Neural progenitor cell (in vitro differentiated cells): Measurements from ENCODE around the gene RBM10. TPM values are rescaled to one million over a fixed set of nuclear protein-coding genes. Genes with fewer than 3 reads are reported as not detected.

Source experiments
- DNase-seq: peaks from one replicate; pipeline ENCODE4 v3.0.0-alpha.2; 2016; ENCODE audit warnings: low spot score
- H2AFZ ChIP-seq: fragments of 200-600 bp; sonication (generic); replicated peaks from 2 replicates; pipeline ENCODE4 v1.6.1; 2016; ENCODE audit warnings: antibody characterized with exemption
- H3F3A ChIP-seq: fragments of 200-600 bp; sonication (generic); 2 replicates; pipeline ENCODE4 v1.6.1; 2016; ENCODE audit warnings: antibody characterized with exemption, low read depth
- H3K27ac ChIP-seq: fragments of 200-600 bp; sonication (generic); 2 replicates; pipeline ENCODE4 v1.5.1; 2016; ENCODE audit warnings: mild to moderate bottlenecking
- H3K27me3 ChIP-seq: fragments of 200-600 bp; sonication (generic); 2 replicates; pipeline ENCODE4 v1.6.1; 2016; ENCODE audit warnings: mild to moderate bottlenecking, moderate library complexity
- H3K36me3 ChIP-seq: fragments of 200-600 bp; sonication (generic); 2 replicates; pipeline ENCODE4 v1.5.1; 2016
- H3K4me1 ChIP-seq: fragments of 200-600 bp; sonication (generic); 2 replicates; pipeline ENCODE4 v1.6.1; 2016; ENCODE audit warnings: mixed run types
- H3K4me2 ChIP-seq: fragments of 200-600 bp; sonication (generic); 2 replicates; pipeline ENCODE4 v1.6.1; 2016
- H3K4me3 ChIP-seq: fragments of 200-600 bp; sonication (generic); 2 replicates; pipeline ENCODE4 v1.5.1; 2016
- H3K79me2 ChIP-seq: fragments of 200-600 bp; sonication (generic); 2 replicates; pipeline ENCODE4 v1.6.1; 2016; ENCODE audit warnings: low read depth
- H3K9ac ChIP-seq: fragments of 200-600 bp; sonication (generic); 2 replicates; pipeline ENCODE4 v1.6.1; 2016
- H3K9me3 ChIP-seq: fragments of 200-600 bp; sonication (generic); 2 replicates; pipeline ENCODE4 v1.5.1; 2016; ENCODE audit warnings: low read depth
- H4K20me1 ChIP-seq: fragments of 200-600 bp; sonication (generic); 2 replicates; pipeline ENCODE4 v1.6.1; 2016; ENCODE audit warnings: low read depth
- H3K27ac Mint-ChIP-seq: 3 replicates; pipeline ENCODE4 v1.8.0; 2021; ENCODE audit warnings: mixed read lengths
- H3K27me3 Mint-ChIP-seq: 2 replicates; pipeline ENCODE4 v1.8.0; 2022; ENCODE audit warnings: low read depth, mild to moderate bottlenecking, inconsistent platforms, moderate library complexity, mixed read lengths; ENCODE audit not compliant: insufficient read depth
- H3K36me3 Mint-ChIP-seq: 3 replicates; pipeline ENCODE4 v1.8.0; 2021; ENCODE audit warnings: mixed read lengths
- H3K4me1 Mint-ChIP-seq: 3 replicates; pipeline ENCODE4 v1.8.0; 2021; ENCODE audit warnings: mixed read lengths
- H3K4me3 Mint-ChIP-seq: 3 replicates; pipeline ENCODE4 v1.8.0; 2021; ENCODE audit warnings: mild to moderate bottlenecking, moderate library complexity, mixed read lengths
- H3K9me3 Mint-ChIP-seq: 3 replicates; pipeline ENCODE4 v1.8.0; 2020; ENCODE audit warnings: mixed read lengths
- CTCF ChIP-seq: fragments of 200-600 bp; sonication (generic); IDR thresholded peaks from 2 replicates; pipeline ENCODE4 v1.5.1; 2017; ENCODE audit warnings: antibody characterized with exemption, mild to moderate bottlenecking
- EZH2 ChIP-seq: fragments of 200-600 bp; sonication (generic); IDR thresholded peaks from 2 replicates; pipeline ENCODE4 v1.6.1; 2017; ENCODE audit warnings: antibody characterized with exemption, mild to moderate bottlenecking, moderate library complexity
- EZH2phosphoT487 ChIP-seq: fragments of 200-600 bp; sonication (generic); IDR thresholded peaks from 2 replicates; pipeline ENCODE4 v1.6.1; 2017; ENCODE audit warnings: antibody characterized with exemption
- total RNA-seq: library from RNA; depleted of rRNA; stranded (reverse); fragments of >200 nt; gene quantifications from 2 replicates; pipeline ENCODE4 v1.2.3, GENCODE V29; 2015; ENCODE audit warnings: low replicate concordance

The RBM10 gene
- total RNA-seq, 1 donor from 2014 or later, result 26.5 TPM

- H3K9me3 Mint-ChIP-seq, result peaks cover 11% of the 10 kb centered on the region
- no peak for TF ChIP-seq EZH2phosphoT487
These were observed 36.3 kb downstream of the RBM10 start for GRCh38 chrX:47181301-47181700.

GRCh38 chrX:47182106-47182700, 37.2 kb downstream of the RBM10 start:
- H3K9ac ChIP-seq, result no peak overlapping the region
- no peaks in the 10 kb centered on the region for H3K9me3 ChIP-seq
- no peak overlapping the region for H3K27ac ChIP-seq
- H3K36me3 Mint-ChIP-seq, result peaks cover 15% of the 10 kb centered on the region
- no peaks in the 10 kb centered on the region for H3K79me2 ChIP-seq
- TF ChIP-seq CTCF (no peak), EZH2 (no peak), EZH2phosphoT487 (no peak)
- no peak overlapping the region for H3K4me2 ChIP-seq
- no peak overlapping the region for H3K27ac Mint-ChIP-seq
- H3K4me3 Mint-ChIP-seq, result no peak overlapping the region
- peaks cover 8% of the 10 kb centered on the region for H3K9me3 Mint-ChIP-seq
- DNase-seq, result no peak
- H2AFZ ChIP-seq, result no peak overlapping the region
- H3K36me3 ChIP-seq, result no peaks in the 10 kb centered on the region
- H3K4me1 Mint-ChIP-seq, result no peaks in the 10 kb centered on the region
- H3K4me3 ChIP-seq, result no peak overlapping the region
- peaks cover 6% of the 10 kb centered on the region for H3K27me3 Mint-ChIP-seq
- H3K27me3 ChIP-seq, result no peaks in the 10 kb centered on the region
- no peaks in the 10 kb centered on the region for H3F3A ChIP-seq
- no peaks in the 10 kb centered on the region for H4K20me1 ChIP-seq
- no peaks in the 10 kb centered on the region for H3K4me1 ChIP-seq

More at GRCh38 chrX:47181301-47181700, 36.3 kb downstream of the RBM10 start:
- no peaks in the 10 kb centered on the region for H3K9me3 ChIP-seq
- no peak overlapping the region for H3K4me3 Mint-ChIP-seq
- H3F3A ChIP-seq, result no peaks in the 10 kb centered on the region
- no peaks in the 10 kb centered on the region for H3K36me3 ChIP-seq
- no peaks in the 10 kb centered on the region for H4K20me1 ChIP-seq
- H3K27ac ChIP-seq, result no peak overlapping the region
- peaks cover 17% of the 10 kb centered on the region for H3K36me3 Mint-ChIP-seq
- no peaks in the 10 kb centered on the region for H3K79me2 ChIP-seq
- no peak overlapping the region for H3K4me3 ChIP-seq
- peaks cover 6% of the 10 kb centered on the region for H3K27me3 Mint-ChIP-seq
- H3K4me2 ChIP-seq, result no peak overlapping the region
- no peaks in the 10 kb centered on the region for H3K4me1 ChIP-seq
- no peak overlapping the region for H3K9ac ChIP-seq
- H3K4me1 Mint-ChIP-seq, result no peaks in the 10 kb centered on the region
- no peak for DNase-seq
- no peak overlapping the region for H2AFZ ChIP-seq
- H3K27me3 ChIP-seq, result no peaks in the 10 kb centered on the region
- no peak overlapping the region for H3K27ac Mint-ChIP-seq

GRCh38 chrX:47184486-47184885, 39.5 kb downstream of the RBM10 start:
- Mint-ChIP-seq H3K4me3 (peak overlapping the region; percentile 27), H3K27ac (no peak overlapping the region), H3K36me3 (peaks cover 7% of the 10 kb centered on the region), H3K27me3 (peaks cover 6% of the 10 kb centered on the region), H3K4me1 (no peaks in the 10 kb centered on the region), H3K9me3 (peaks cover 4% of the 10 kb centered on the region)
- Histone ChIP-seq H3K4me3 (no peak overlapping the region), H3K9ac (no peak overlapping the region), H4K20me1 (no peaks in the 10 kb centered on the region), H3K79me2 (no peaks in the 10 kb centered on the region), H3K27me3 (no peaks in the 10 kb centered on the region), H3K9me3 (no peaks in the 10 kb centered on the region), H3K4me2 (no peak overlapping the region), H3K27ac (no peak overlapping the region), H3K36me3 (no peaks in the 10 kb centered on the region), H3K4me1 (no peaks in the 10 kb centered on the region), H2AFZ (no peak overlapping the region), H3F3A (peaks cover 6% of the 10 kb centered on the region)
- no peak for DNase-seq
- TF ChIP-seq EZH2, result no peak
- TF ChIP-seq EZH2phosphoT487, result no peak
- TF ChIP-seq CTCF, result no peak

GRCh38 chrX:47185241-47185640, 40.2 kb downstream of the RBM10 start:
- H3K36me3 ChIP-seq, result no peaks in the 10 kb centered on the region
- no peaks in the 10 kb centered on the region for H4K20me1 ChIP-seq

More at GRCh38 chrX:47185241-47185640, 40.2 kb downstream of the RBM10 start:
- Mint-ChIP-seq H3K9me3 (peaks cover 4% of the 10 kb centered on the region), H3K4me3 (no peak overlapping the region), H3K36me3 (peaks cover 7% of the 10 kb centered on the region), H3K27ac (no peak overlapping the region), H3K4me1 (no peaks in the 10 kb centered on the region), H3K27me3 (peaks cover 6% of the 10 kb centered on the region)
- Histone ChIP-seq H3K79me2 (no peaks in the 10 kb centered on the region), H3K4me1 (no peaks in the 10 kb centered on the region), H3K4me2 (no peak overlapping the region), H3K4me3 (no peak overlapping the region), H2AFZ (no peak overlapping the region), H3K9me3 (no peaks in the 10 kb centered on the region), H3K27me3 (no peaks in the 10 kb centered on the region), H3F3A (peaks cover 6% of the 10 kb centered on the region), H3K9ac (no peak overlapping the region), H3K27ac (no peak overlapping the region)
- no peak for DNase-seq
- TF ChIP-seq EZH2, result no peak
- TF ChIP-seq CTCF, result no peak
- no peak for TF ChIP-seq EZH2phosphoT487
